K562 (cell line): ENCODE data around the gene TSC22D1. TPM values are rescaled to one million over a fixed set of nuclear protein-coding genes. Genes with fewer than 3 reads are reported as not detected.

Experiments used
- BCOR ChIP-seq: fragments of 450-650 bp; IDR thresholded peaks from 2 replicates; pipeline ENCODE4 v1.6.1; 2016
- BDP1 ChIP-seq: IDR thresholded peaks from 3 replicates; pipeline ENCODE4 v1.6.1; 2011; ENCODE audit not compliant: insufficient read length, insufficient read depth
- BHLHE40 ChIP-seq: IDR thresholded peaks from 2 replicates; pipeline ENCODE4 v1.6.1; 2011; ENCODE audit warnings: low read length, improper control_type of control experiment
- CCNT2 ChIP-seq: IDR thresholded peaks from 2 replicates; pipeline ENCODE4 v1.6.1; 2011; ENCODE audit warnings: borderline replicate concordance, low read depth, mild to moderate bottlenecking, moderate library complexity, mixed read lengths, low read length; ENCODE audit not compliant: insufficient read length; ENCODE audit errors: extremely low read depth
- FOSL1 ChIP-seq: fragments of 200-800 bp; sonication (Bioruptor generic); conservative IDR thresholded peaks from 2 replicates; pipeline ENCODE4 v1.6.1; 2016; ENCODE audit warnings: missing genetic modification characterization, missing compliant biosample characterization
- HCFC1 ChIP-seq: IDR thresholded peaks from 2 replicates; pipeline ENCODE4 v1.6.1; 2012; ENCODE audit warnings: low read depth, low read length, improper control_type of control experiment
- HDAC3 ChIP-seq: fragments of 450-650 bp; IDR thresholded peaks from 2 replicates; pipeline ENCODE4 v1.6.1; 2018; ENCODE audit warnings: borderline replicate concordance, mild to moderate bottlenecking, moderate library complexity; ENCODE audit not compliant: partially characterized antibody
- KLF16 ChIP-seq: IDR thresholded peaks from 2 replicates; pipeline ENCODE4 v1.6.1; 2016; ENCODE audit warnings: antibody characterized with exemption
- MAFK ChIP-seq: IDR thresholded peaks from 2 replicates; pipeline ENCODE4 v1.6.1; 2011; ENCODE audit warnings: low read length, improper control_type of control experiment
- MEF2D ChIP-seq: conservative IDR thresholded peaks from 2 replicates; pipeline ENCODE4 v1.6.1; 2016; ENCODE audit warnings: low read depth, missing genetic modification characterization, missing compliant biosample characterization
- MEIS2 ChIP-seq: fragments of 450-650 bp; IDR thresholded peaks from 2 replicates; pipeline ENCODE4 v1.6.1; 2014; ENCODE audit warnings: mild to moderate bottlenecking; ENCODE audit not compliant: partially characterized antibody
- MNT ChIP-seq, 2 experiments: fragments of 450-650 bp; conservative IDR thresholded peaks; 2 replicates each; pipeline ENCODE4 v1.6.1; 2017; ENCODE audit warnings: mild to moderate bottlenecking in 2 of 2, moderate library complexity in 2 of 2
- MTA3 ChIP-seq: fragments of 450-650 bp; formaldehyde crosslinking; IDR thresholded peaks from 2 replicates; pipeline ENCODE4 v1.6.1; 2017; ENCODE audit warnings: mild to moderate bottlenecking, borderline replicate concordance
- NRF1 ChIP-seq, 2 experiments: fragments of 450-650 bp; IDR thresholded peaks in 1 of 2; conservative IDR thresholded peaks in 1 of 2; 2 replicates each; pipeline ENCODE4 v1.6.1; 2014; ENCODE audit warnings: mild to moderate bottlenecking in 2 of 2
- PHB2 ChIP-seq: fragments of 450-650 bp; IDR thresholded peaks from 2 replicates; pipeline ENCODE4 v1.6.1; 2017; ENCODE audit warnings: low read depth
- SIX5 ChIP-seq, 2 experiments: IDR thresholded peaks; 2 replicates each; pipeline ENCODE4 v1.6.1; 2011; ENCODE audit warnings: low read length in 2 of 2, borderline replicate concordance in 1 of 2, low read depth in 1 of 2, mild to moderate bottlenecking in 1 of 2, moderate library complexity in 1 of 2; ENCODE audit not compliant: insufficient read depth in 1 of 2
- SMARCE1 ChIP-seq: fragments of 450-650 bp; IDR thresholded peaks from 2 replicates; pipeline ENCODE4 v1.7.1; 2016; ENCODE audit warnings: mild to moderate bottlenecking
- TAL1 ChIP-seq: fragments of 450-650 bp; IDR thresholded peaks from 2 replicates; pipeline ENCODE4 v1.6.1; 2016; ENCODE audit warnings: mild to moderate bottlenecking
- TFAP4 ChIP-seq: sonication (generic); formaldehyde crosslinking; IDR thresholded peaks from 2 replicates; pipeline ENCODE4 v1.8.0; 2022; ENCODE audit warnings: missing genetic modification reagents, mild to moderate bottlenecking, moderate library complexity, borderline replicate concordance
- VEZF1 ChIP-seq: fragments of 200-800 bp; sonication (Bioruptor generic); IDR thresholded peaks from 2 replicates; pipeline ENCODE4 v1.6.1; 2017; ENCODE audit warnings: missing genetic modification characterization, missing compliant biosample characterization
- ZFP36 ChIP-seq: fragments of 150-350 bp; IDR thresholded peaks from 2 replicates; pipeline ENCODE4 v1.6.1; 2018; ENCODE audit warnings: low read length, low read depth; ENCODE audit not compliant: partially characterized antibody
- ZNF23 ChIP-seq: fragments of 250-450 bp; sonication (Bioruptor Pico); IDR thresholded peaks from 2 replicates; pipeline ENCODE4 v1.4.0; 2020; ENCODE audit warnings: mild to moderate bottlenecking
- ZNF41 ChIP-seq: fragments of 250-450 bp; sonication (Bioruptor Pico); conservative IDR thresholded peaks from 2 replicates; pipeline ENCODE4 v1.4.0; 2020; ENCODE audit warnings: mild to moderate bottlenecking
- polyA plus RNA-seq, 8 experiments: library from polyadenylated mRNA; depleted of rRNA in 4 of 8; stranded (reverse) in 5 of 8; unstranded in 3 of 8; fragments of >200 nt; fragmentation: Nextera tagmentation in 2 of 8; fragmentation: Illumina TruSeq in 1 of 8; extraction: Ambion mirVana in 2 of 8; extraction: Trizol in 1 of 8; gene quantifications; 2 replicates each; pipeline versions ENCODE4 v1.2.1 to v1.2.3, GENCODE V29; 2011 to 2014; ENCODE audit warnings: inconsistent platforms in 1 of 8, missing spikeins in 1 of 8
- total RNA-seq, 7 experiments: library from RNA; depleted of rRNA in 6 of 7; stranded (reverse); fragments of >200 nt in 6 of 7; fragmentation: Illumina TruSeq in 2 of 7; extraction: Trizol in 2 of 7; gene quantifications; 2 replicates each; pipeline versions ENCODE4 v1.2.1 to v1.2.3, GENCODE V29; 2011 to 2021; ENCODE audit warnings: low replicate concordance in 1 of 7

TSC22D1 gene
- total and polyA plus RNA-seq, 9 of the 15 experiments (the other 6 are each of a cell fraction or from before 2014, with no cell fraction given), result 2.6 to 19.8 (median 8.4) TPM

- TF ChIP-seq SMARCE1 (peak; percentile 74), MAFK (peak; percentile 5; the same call in 1 of the 2 replicates), MEIS2 (peak; percentile 63), PHB2 (peak; percentile 59; the same call in 1 of the 2 replicates), MTA3 (0 out of 2 replicates have a peak, but pooled peaks have one; percentile 62), MNT (conservative IDR thresholded peaks at IDR 0.05) (peak in 1 of 2 experiments; percentile 51; a peak in 1 of 4 replicates), NRF1 (conservative IDR thresholded peaks at IDR 0.05 in 1 of 2, IDR thresholded peaks at IDR 0.05 in 1 of 2) (0 out of 4 replicates have a peak, but pooled peaks of 1 of the 2 experiments have one; percentile 15), HDAC3 (peak; percentile 60), VEZF1 (CRISPR knock-in tag) (peak; percentile 59), KLF16 (peak; percentile 94), ZFP36 (no peak), ZNF41 (no peak), BHLHE40 (peak; percentile 35; the same call in 1 of the 2 replicates), BDP1 (no peak), MEF2D (0 out of 2 replicates have a peak, but pooled peaks have one; percentile 14), ZNF23 (peak; percentile 91), TAL1 (peak; percentile 93), BCOR (no peak), TFAP4 (CRISPR knock-in tag) (peak; percentile 39), SIX5 (IDR thresholded peaks at IDR 0.05; ENCODE audit: borderline replicate concordance in 1 of 2, insufficient read depth in 1 of 2, low read depth in 1 of 2, low read length in 2 of 2) (no peak), FOSL1 (tag) (0 out of 2 replicates have a peak, but pooled peaks have one; percentile 20), CCNT2 (peak; percentile 60), HCFC1 (no peak)
Measured at GRCh38 chr13:44386913-44387556, 189.1 kb downstream of the TSC22D1 start (continued).
